Measurements from ENCODE around the gene TTYH3. TPM values are rescaled to one million over a fixed set of nuclear protein-coding genes. Genes with fewer than 3 reads are reported as not detected.

Gene TTYH3
- total RNA-seq, 1 donor from 2014 or later, result 237 TPM

- H3K4me3 Mint-ChIP-seq, result no peak overlapping the region
- no peaks in the 10 kb centered on the region for H3K36me3 Mint-ChIP-seq (ENCODE audit: low read depth)
- peaks cover 1% of the 10 kb centered on the region for H3K27me3 Mint-ChIP-seq (ENCODE audit: low read depth)
- no peak overlapping the region for H3K27ac Mint-ChIP-seq (ENCODE audit: unreplicated experiment)
- H3K4me1 Mint-ChIP-seq, result peaks cover 39% of the 10 kb centered on the region
- no peak for DNase-seq (ENCODE audit: low read depth, low spot score)
- no peaks in the 10 kb centered on the region for H3K9me3 Mint-ChIP-seq
- no peak for TF ChIP-seq CTCF (conservative IDR thresholded peaks at IDR 0.05)
Measured at GRCh38 chr7:2622869-2623697, 8.7 kb upstream of the TTYH3 start.

- TF ChIP-seq CTCF (conservative IDR thresholded peaks at IDR 0.05), result no peak
- H3K4me1 Mint-ChIP-seq, result peaks cover 37% of the 10 kb centered on the region
- no peaks in the 10 kb centered on the region for H3K36me3 Mint-ChIP-seq (ENCODE audit: low read depth)
- no peak for DNase-seq (ENCODE audit: low read depth, low spot score)
- no peak overlapping the region for H3K4me3 Mint-ChIP-seq
- no peaks in the 10 kb centered on the region for H3K27me3 Mint-ChIP-seq (ENCODE audit: low read depth)
- no peak overlapping the region for H3K27ac Mint-ChIP-seq (ENCODE audit: unreplicated experiment)
- H3K9me3 Mint-ChIP-seq, result no peaks in the 10 kb centered on the region
Measured at GRCh38 chr7:2623698-2624014, 8.1 kb upstream of the TTYH3 start.

- Mint-ChIP-seq H3K27me3 (ENCODE audit: low read depth) (no peaks in the 10 kb centered on the region), H3K36me3 (ENCODE audit: low read depth) (no peaks in the 10 kb centered on the region), H3K4me3 (no peak overlapping the region), H3K27ac (ENCODE audit: unreplicated experiment) (no peak overlapping the region), H3K4me1 (peaks cover 29% of the 10 kb centered on the region), H3K9me3 (no peaks in the 10 kb centered on the region)
- DNase-seq (ENCODE audit: low read depth, low spot score), result no peak
- no peak for TF ChIP-seq CTCF (conservative IDR thresholded peaks at IDR 0.05)
Measured at GRCh38 chr7:2624293-2624886, 7.4 kb upstream of the TTYH3 start.

- H3K4me3 Mint-ChIP-seq, result no peak overlapping the region
- H3K27me3 Mint-ChIP-seq (ENCODE audit: low read depth), result no peaks in the 10 kb centered on the region
- H3K9me3 Mint-ChIP-seq, result no peaks in the 10 kb centered on the region
- no peak overlapping the region for H3K27ac Mint-ChIP-seq (ENCODE audit: unreplicated experiment)
- DNase-seq (ENCODE audit: low read depth, low spot score), result no peak
- H3K4me1 Mint-ChIP-seq, result peaks cover 24% of the 10 kb centered on the region
- no peaks in the 10 kb centered on the region for H3K36me3 Mint-ChIP-seq (ENCODE audit: low read depth)
- TF ChIP-seq CTCF (conservative IDR thresholded peaks at IDR 0.05), result no peak
Measured at GRCh38 chr7:2626498-2627117, 5.2 kb upstream of the TTYH3 start.

GRCh38 chr7:2627258-2628129 lies 4.3 kb upstream of the TTYH3 start:
- no peaks in the 10 kb centered on the region for H3K9me3 Mint-ChIP-seq
- DNase-seq (ENCODE audit: low read depth, low spot score), result no peak
- H3K27me3 Mint-ChIP-seq (ENCODE audit: low read depth), result no peaks in the 10 kb centered on the region
- H3K4me1 Mint-ChIP-seq, result peaks cover 18% of the 10 kb centered on the region
- H3K36me3 Mint-ChIP-seq (ENCODE audit: low read depth), result no peaks in the 10 kb centered on the region
- TF ChIP-seq CTCF (conservative IDR thresholded peaks at IDR 0.05), result no peak
- peak overlapping the region; percentile 62 for H3K4me3 Mint-ChIP-seq
- H3K27ac Mint-ChIP-seq (ENCODE audit: unreplicated experiment), result no peak overlapping the region

Measured in neural crest cell (in vitro differentiated cells).